IMR-90 (cell line): ENCODE results near the gene SOSTDC1.

Experiments used
- BHLHE40 ChIP-seq: fragments of 150-350 bp; IDR thresholded peaks from 2 replicates; pipeline ENCODE4 v1.6.1; 2016; ENCODE audit warnings: mild to moderate bottlenecking, low read depth, low read length
- CEBPB ChIP-seq: IDR thresholded peaks from 2 replicates; pipeline ENCODE4 v1.6.1; 2012; ENCODE audit warnings: low read depth, low read length, improper control_type of control experiment
- CTCF ChIP-seq: conservative IDR thresholded peaks from 2 replicates; pipeline ENCODE4 v1.5.1; 2012; ENCODE audit warnings: mild to moderate bottlenecking, low read depth, low read length, improper control_type of control experiment
- ELK1 ChIP-seq: fragments of 150-350 bp; IDR thresholded peaks from 2 replicates; pipeline ENCODE4 v1.6.1; 2016; ENCODE audit warnings: low read depth, mild to moderate bottlenecking, low read length, moderate library complexity, borderline replicate concordance
- FOS ChIP-seq: fragments of 150-350 bp; IDR thresholded peaks from 2 replicates; pipeline ENCODE4 v1.6.1; 2016; ENCODE audit warnings: low read depth, low read length
- MAFK ChIP-seq: IDR thresholded peaks from 2 replicates; pipeline ENCODE4 v1.6.1; 2012; ENCODE audit warnings: low read depth, low read length, improper control_type of control experiment
- POLR2A ChIP-seq: IDR thresholded peaks from 2 replicates; pipeline ENCODE4 v1.6.1; 2012; ENCODE audit warnings: mild to moderate bottlenecking, low read depth, low read length
- RAD21 ChIP-seq: IDR thresholded peaks from 2 replicates; pipeline ENCODE4 v1.6.1; 2012; ENCODE audit warnings: low read length, improper control_type of control experiment

GRCh38 chr7:16462431-16462889 lies 3.1 kb downstream of the SOSTDC1 start:
- TF ChIP-seq POLR2A (no peak), CTCF (no peak), RAD21 (no peak), CEBPB (no peak), MAFK (no peak), ELK1 (no peak), BHLHE40 (no peak), FOS (no peak)
